ENCODE results near the gene CRYGD.

CRYGD gene

GRCh38 chr2:208090420-208090819 is 33.9 kb downstream of the CRYGD start:
- DNase-seq = no peak

GRCh38 chr2:208086029-208086428 is 38.3 kb downstream of the CRYGD start:
- no peak for DNase-seq

- DNase-seq = no peak
These were observed 40.5 kb downstream of the CRYGD start for GRCh38 chr2:208083807-208084206.

GRCh38 chr2:208077276-208077675 is 47.0 kb downstream of the CRYGD start:
- no peak for DNase-seq

- DNase-seq = no peak
These were observed 49.5 kb downstream of the CRYGD start for GRCh38 chr2:208074610-208075356.

GRCh38 chr2:208072250-208072892 is 52.0 kb downstream of the CRYGD start:
- peak in 46 of 56 donors; percentile 2 to 85 (median 26) for DNase-seq

Measured in nucleus accumbens (tissue), 56 donors.